ENCODE measurements around the gene SDR42E2.

DNA sequence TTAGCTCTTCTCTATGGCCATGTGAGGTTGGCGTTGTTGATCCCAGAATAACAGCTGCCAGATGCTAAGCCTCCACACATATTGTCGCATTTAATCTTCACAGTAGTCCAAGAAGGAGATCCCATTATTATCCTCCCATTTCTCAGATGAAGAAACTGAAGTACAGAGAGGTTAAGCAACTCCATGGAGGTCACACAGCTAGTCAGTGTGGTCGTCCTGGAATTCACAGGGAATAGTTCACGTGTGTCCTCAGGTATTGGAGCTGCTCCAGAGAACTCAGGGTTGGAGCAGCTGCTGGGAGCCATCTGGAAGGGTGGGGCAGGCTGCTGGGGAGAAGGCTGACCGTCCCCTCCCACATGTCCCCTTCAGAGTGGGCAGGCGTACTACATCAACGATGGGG is 19.5 kb downstream of the SDR42E2 start:
- TF ChIP-seq SIN3A (IDR thresholded peaks at IDR 0.05; ENCODE audit: low read depth, low read length) (no peak), RBBP5 (conservative IDR thresholded peaks at IDR 0.05) (no peak), EZH2 (IDR thresholded peaks at IDR 0.05; ENCODE audit: borderline replicate concordance, control insufficient read depth, low read depth, low read length) (no peak), CHD1 (IDR thresholded peaks at IDR 0.05; ENCODE audit: low read depth, low read length) (no peak), RELA (IDR thresholded peaks at IDR 0.05; ENCODE audit: borderline replicate concordance, partially characterized antibody) (no peak), FOS (IDR thresholded peaks at IDR 0.05; ENCODE audit: borderline replicate concordance, extremely low read depth, insufficient read length) (no peak), JUND (IDR thresholded peaks at IDR 0.05; ENCODE audit: low read depth, low read length) (no peak), TAF1 (IDR thresholded peaks at IDR 0.05; ENCODE audit: borderline replicate concordance, low read depth, low read length) (no peak)
- TF ChIP-seq, protein P1, sequence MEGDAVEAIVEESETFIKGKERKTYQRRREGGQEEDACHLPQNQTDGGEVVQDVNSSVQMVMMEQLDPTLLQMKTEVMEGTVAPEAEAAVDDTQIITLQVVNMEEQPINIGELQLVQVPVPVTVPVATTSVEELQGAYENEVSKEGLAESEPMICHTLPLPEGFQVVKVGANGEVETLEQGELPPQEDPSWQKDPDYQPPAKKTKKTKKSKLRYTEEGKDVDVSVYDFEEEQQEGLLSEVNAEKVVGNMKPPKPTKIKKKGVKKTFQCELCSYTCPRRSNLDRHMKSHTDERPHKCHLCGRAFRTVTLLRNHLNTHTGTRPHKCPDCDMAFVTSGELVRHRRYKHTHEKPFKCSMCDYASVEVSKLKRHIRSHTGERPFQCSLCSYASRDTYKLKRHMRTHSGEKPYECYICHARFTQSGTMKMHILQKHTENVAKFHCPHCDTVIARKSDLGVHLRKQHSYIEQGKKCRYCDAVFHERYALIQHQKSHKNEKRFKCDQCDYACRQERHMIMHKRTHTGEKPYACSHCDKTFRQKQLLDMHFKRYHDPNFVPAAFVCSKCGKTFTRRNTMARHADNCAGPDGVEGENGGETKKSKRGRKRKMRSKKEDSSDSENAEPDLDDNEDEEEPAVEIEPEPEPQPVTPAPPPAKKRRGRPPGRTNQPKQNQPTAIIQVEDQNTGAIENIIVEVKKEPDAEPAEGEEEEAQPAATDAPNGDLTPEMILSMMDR (IDR thresholded peaks at IDR 0.05 in 2 of 3, conservative IDR thresholded peaks at IDR 0.05 in 1 of 3; ENCODE audit: control insufficient read depth in 2 of 3, extremely low read depth in 1 of 3, insufficient read depth in 1 of 3, low read depth in 3 of 3, low read length in 3 of 3): no peak

Measured in GM12878 (cell line).